ENCODE data around the gene SLC30A1.

SLC30A1 gene

GRCh38 chr1:211625040-211625439 is 46.1 kb upstream of the SLC30A1 start:
- no peak for DNase-seq (ENCODE audit: low spot score)

GRCh38 chr1:211623515-211623914 is 44.6 kb upstream of the SLC30A1 start:
- Histone ChIP-seq H3K27me3 (ENCODE audit: control insufficient read depth in 3 of 3, insufficient read depth in 3 of 3, low read depth in 1 of 3, low read length in 3 of 3) (peaks cover 0 to 17% (median 0%) of the 10 kb centered on the region in 3 experiments), H3K14ac (ENCODE audit: low read length) (no peak overlapping the region), H4K8ac (ENCODE audit: low read depth, low read length) (no peak overlapping the region), H4K91ac (ENCODE audit: low read depth, low read length, poor library complexity) (no peak overlapping the region), H2BK15ac (ENCODE audit: low read length) (no peak overlapping the region), H3K18ac (ENCODE audit: low read length) (no peak overlapping the region), H3K9me3 (replicated peaks in 1 of 2; ENCODE audit: control insufficient read depth in 2 of 2, insufficient read depth in 1 of 2, low read depth in 1 of 2, low read length in 2 of 2) (no peaks in the 10 kb centered on the region), H2BK12ac (ENCODE audit: low read length) (no peak overlapping the region), H3K23ac (ENCODE audit: low read depth, low read length, poor library complexity) (no peak overlapping the region), H3K4me1 (ENCODE audit: control insufficient read depth in 2 of 2, insufficient read depth in 1 of 2, low read depth in 1 of 2, low read length in 2 of 2) (peaks cover 0 to 7% of the 10 kb centered on the region in 2 donors), H3K4ac (ENCODE audit: low read length) (no peak overlapping the region), H3K27ac (replicated peaks; ENCODE audit: low read length) (no peak overlapping the region), H3K9ac (ENCODE audit: low read depth, low read length, poor library complexity) (no peak overlapping the region), H3K79me1 (ENCODE audit: low read depth, low read length) (no peaks in the 10 kb centered on the region), H3K4me3 (ENCODE audit: low read length in 2 of 2) (no peak overlapping the region), H2BK120ac (ENCODE audit: low read depth, low read length) (no peak overlapping the region), H3K4me2 (ENCODE audit: insufficient read depth, low read length, poor library complexity, severe bottlenecking) (no peak overlapping the region), H3K36me3 (replicated peaks in 1 of 2; ENCODE audit: control insufficient read depth in 2 of 2, insufficient read depth in 2 of 2, low read length in 2 of 2) (peaks cover 0 to 1% of the 10 kb centered on the region in 2 donors), H2BK5ac (ENCODE audit: low read length) (no peak overlapping the region), H2AK5ac (ENCODE audit: low read depth, low read length) (no peak overlapping the region), H2AFZ (ENCODE audit: low read length) (no peak overlapping the region)
- no CpG with 5 or more reads among the region's 3 CpGs for WGBS, 2 donors (ENCODE audit: extremely low coverage in 2 of 2, insufficient read length in 2 of 2, insufficient replicate concordance in 1 of 2)
- DNase-seq (ENCODE audit: low spot score): no peak

More at GRCh38 chr1:211625040-211625439, 46.1 kb upstream of the SLC30A1 start:
- H2BK5ac ChIP-seq (ENCODE audit: low read length): no peak overlapping the region
- H3K4me1 ChIP-seq (ENCODE audit: control insufficient read depth in 2 of 2, insufficient read depth in 1 of 2, low read depth in 1 of 2, low read length in 2 of 2): peaks cover 0 to 5% of the 10 kb centered on the region in 2 donors
- no peak overlapping the region for H3K27ac ChIP-seq (replicated peaks; ENCODE audit: low read length)
- no peak overlapping the region for H3K14ac ChIP-seq (ENCODE audit: low read length)
- H3K27me3 ChIP-seq (ENCODE audit: control insufficient read depth in 3 of 3, insufficient read depth in 3 of 3, low read depth in 1 of 3, low read length in 3 of 3): peaks cover 0 to 19% (median 0%) of the 10 kb centered on the region in 3 experiments
- H3K4ac ChIP-seq (ENCODE audit: low read length): no peak overlapping the region
- no peaks in the 10 kb centered on the region for H3K9me3 ChIP-seq (replicated peaks in 1 of 2; ENCODE audit: control insufficient read depth in 2 of 2, insufficient read depth in 1 of 2, low read depth in 1 of 2, low read length in 2 of 2)
- no peak overlapping the region for H2AK5ac ChIP-seq (ENCODE audit: low read depth, low read length)
- no CpG with 5 or more reads among the region's 2 CpGs for WGBS, 2 donors (ENCODE audit: extremely low coverage in 2 of 2, insufficient read length in 2 of 2, insufficient replicate concordance in 1 of 2)
- no peak overlapping the region for H3K18ac ChIP-seq (ENCODE audit: low read length)
- H2BK15ac ChIP-seq (ENCODE audit: low read length): no peak overlapping the region
- no peak overlapping the region for H3K23ac ChIP-seq (ENCODE audit: low read depth, low read length, poor library complexity)
- H4K8ac ChIP-seq (ENCODE audit: low read depth, low read length): no peak overlapping the region
- no peak overlapping the region for H3K4me2 ChIP-seq (ENCODE audit: insufficient read depth, low read length, poor library complexity, severe bottlenecking)
- H3K9ac ChIP-seq (ENCODE audit: low read depth, low read length, poor library complexity): no peak overlapping the region
- no peak overlapping the region for H4K91ac ChIP-seq (ENCODE audit: low read depth, low read length, poor library complexity)
- no peaks in the 10 kb centered on the region for H3K79me1 ChIP-seq (ENCODE audit: low read depth, low read length)
- H2BK120ac ChIP-seq (ENCODE audit: low read depth, low read length): no peak overlapping the region
- no peak overlapping the region for H3K4me3 ChIP-seq (ENCODE audit: low read length in 2 of 2)
- peaks cover 0 to under 1% of the 10 kb centered on the region in 2 donors for H3K36me3 ChIP-seq (replicated peaks in 1 of 2; ENCODE audit: control insufficient read depth in 2 of 2, insufficient read depth in 2 of 2, low read length in 2 of 2)
- H2AFZ ChIP-seq (ENCODE audit: low read length): no peak overlapping the region
- no peak overlapping the region for H2BK12ac ChIP-seq (ENCODE audit: low read length)

DNA sequence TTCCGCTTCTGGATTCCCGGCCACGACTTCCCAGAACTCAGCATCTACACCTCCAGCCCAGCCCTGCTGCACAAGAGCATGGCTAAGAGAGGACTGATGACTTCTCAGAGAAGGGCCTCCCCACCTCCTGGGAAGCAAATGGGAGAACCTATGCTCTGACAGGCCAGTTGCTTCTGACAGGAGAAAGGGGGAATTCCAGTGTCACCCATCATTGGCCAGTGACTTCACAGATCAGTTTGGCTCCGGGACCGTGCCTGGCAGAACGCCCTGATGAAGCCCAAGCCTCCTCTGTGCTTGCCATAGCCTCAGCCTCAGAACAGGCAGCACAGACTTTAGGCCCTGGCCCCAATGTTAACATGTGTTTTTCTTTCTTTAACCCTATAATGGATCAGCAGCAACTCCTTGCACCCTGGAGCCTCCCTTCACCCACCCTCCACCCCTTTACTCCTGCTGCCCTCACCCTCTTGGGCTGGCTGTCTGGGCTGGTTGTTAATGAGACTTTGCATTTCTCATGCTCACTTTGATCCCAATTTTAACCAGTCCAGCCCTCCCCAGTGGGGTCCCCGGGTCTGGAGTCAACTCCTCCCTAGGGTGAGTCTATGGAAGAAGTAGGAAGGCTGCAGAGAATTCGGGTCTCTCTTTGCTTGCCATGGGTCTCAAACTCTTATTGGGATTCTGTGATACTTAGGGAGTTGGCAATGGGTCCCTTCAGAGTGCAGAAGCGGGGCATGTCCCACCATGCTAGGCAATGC is 42.7 kb upstream of the SLC30A1 start:
- peaks cover 0 to 1% of the 10 kb centered on the region in 2 donors for H3K36me3 ChIP-seq (replicated peaks in 1 of 2; ENCODE audit: control insufficient read depth in 2 of 2, insufficient read depth in 2 of 2, low read length in 2 of 2)
- H3K4me1 ChIP-seq (ENCODE audit: control insufficient read depth in 2 of 2, insufficient read depth in 1 of 2, low read depth in 1 of 2, low read length in 2 of 2): peaks cover 0 to 7% of the 10 kb centered on the region in 2 donors
- H3K18ac ChIP-seq (ENCODE audit: low read length): peak overlapping the region; percentile 35
- H4K91ac ChIP-seq (ENCODE audit: low read depth, low read length, poor library complexity): no peak overlapping the region
- H3K9me3 ChIP-seq (replicated peaks in 1 of 2; ENCODE audit: control insufficient read depth in 2 of 2, insufficient read depth in 1 of 2, low read depth in 1 of 2, low read length in 2 of 2): no peaks in the 10 kb centered on the region
- no CpG with 5 or more reads among the region's 9 CpGs for WGBS, 2 donors (ENCODE audit: extremely low coverage in 2 of 2, insufficient read length in 2 of 2, insufficient replicate concordance in 1 of 2)
- no peak overlapping the region for H2BK120ac ChIP-seq (ENCODE audit: low read depth, low read length)
- H3K9ac ChIP-seq (ENCODE audit: low read depth, low read length, poor library complexity): no peak overlapping the region
- H4K8ac ChIP-seq (ENCODE audit: low read depth, low read length): no peak overlapping the region
- H2BK12ac ChIP-seq (ENCODE audit: low read length): no peak overlapping the region
- H3K27me3 ChIP-seq (ENCODE audit: control insufficient read depth in 3 of 3, insufficient read depth in 3 of 3, low read depth in 1 of 3, low read length in 3 of 3): peaks cover 0 to 13% (median 0%) of the 10 kb centered on the region in 3 experiments
- peak overlapping the region; percentile 17 for H3K14ac ChIP-seq (ENCODE audit: low read length)
- no peaks in the 10 kb centered on the region for H3K79me1 ChIP-seq (ENCODE audit: low read depth, low read length)
- DNase-seq (ENCODE audit: low spot score): no peak
- H3K4me2 ChIP-seq (ENCODE audit: insufficient read depth, low read length, poor library complexity, severe bottlenecking): no peak overlapping the region
- no peak overlapping the region for H2AK5ac ChIP-seq (ENCODE audit: low read depth, low read length)
- H2AFZ ChIP-seq (ENCODE audit: low read length): no peak overlapping the region
- peak overlapping the region; percentile 33 for H3K23ac ChIP-seq (ENCODE audit: low read depth, low read length, poor library complexity)
- H3K4me3 ChIP-seq (ENCODE audit: low read length in 2 of 2): no peak overlapping the region
- peak overlapping the region; percentile 7 for H2BK15ac ChIP-seq (ENCODE audit: low read length)
- no peak overlapping the region for H3K4ac ChIP-seq (ENCODE audit: low read length)
- H3K27ac ChIP-seq (replicated peaks; ENCODE audit: low read length): no peak overlapping the region
- no peak overlapping the region for H2BK5ac ChIP-seq (ENCODE audit: low read length)

DNA sequence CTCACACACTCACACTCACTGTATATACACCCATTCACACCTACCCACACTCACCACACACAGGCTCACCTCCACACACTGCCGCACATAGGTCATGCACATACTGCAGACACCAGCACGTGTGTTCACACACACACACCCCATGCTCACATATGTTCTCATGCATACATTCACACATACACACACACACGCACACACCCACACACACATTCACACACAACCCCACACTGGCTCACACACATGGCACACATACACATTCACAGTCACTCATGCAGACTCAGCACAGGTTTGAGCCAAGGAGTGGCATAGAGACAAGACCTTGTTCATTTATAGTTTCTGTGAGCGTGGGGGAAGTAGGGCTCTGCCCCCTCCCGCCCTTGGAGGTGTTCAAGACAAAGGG is 41.1 kb upstream of the SLC30A1 start:
- Histone ChIP-seq H2AK5ac (ENCODE audit: low read depth, low read length) (no peak overlapping the region), H3K18ac (ENCODE audit: low read length) (no peak overlapping the region), H3K4me2 (ENCODE audit: insufficient read depth, low read length, poor library complexity, severe bottlenecking) (no peak overlapping the region), H3K36me3 (replicated peaks in 1 of 2; ENCODE audit: control insufficient read depth in 2 of 2, insufficient read depth in 2 of 2, low read length in 2 of 2) (peaks cover 0 to 1% of the 10 kb centered on the region in 2 donors), H3K9ac (ENCODE audit: low read depth, low read length, poor library complexity) (no peak overlapping the region), H2BK12ac (ENCODE audit: low read length) (no peak overlapping the region), H3K4me1 (ENCODE audit: control insufficient read depth in 2 of 2, insufficient read depth in 1 of 2, low read depth in 1 of 2, low read length in 2 of 2) (peaks cover 0 to 10% of the 10 kb centered on the region in 2 donors), H3K27ac (replicated peaks; ENCODE audit: low read length) (no peak overlapping the region), H3K4me3 (ENCODE audit: low read length in 2 of 2) (peak overlapping the region in 1 of 2 donors; percentile 48), H2AFZ (ENCODE audit: low read length) (no peak overlapping the region), H3K27me3 (ENCODE audit: control insufficient read depth in 3 of 3, insufficient read depth in 3 of 3, low read depth in 1 of 3, low read length in 3 of 3) (peaks cover 0 to 13% (median 0%) of the 10 kb centered on the region in 3 experiments), H2BK15ac (ENCODE audit: low read length) (no peak overlapping the region), H4K8ac (ENCODE audit: low read depth, low read length) (peak overlapping the region; percentile 68), H3K23ac (ENCODE audit: low read depth, low read length, poor library complexity) (no peak overlapping the region), H2BK120ac (ENCODE audit: low read depth, low read length) (no peak overlapping the region), H3K4ac (ENCODE audit: low read length) (no peak overlapping the region), H3K79me1 (ENCODE audit: low read depth, low read length) (no peaks in the 10 kb centered on the region), H3K9me3 (replicated peaks in 1 of 2; ENCODE audit: control insufficient read depth in 2 of 2, insufficient read depth in 1 of 2, low read depth in 1 of 2, low read length in 2 of 2) (no peaks in the 10 kb centered on the region), H2BK5ac (ENCODE audit: low read length) (no peak overlapping the region), H3K14ac (ENCODE audit: low read length) (no peak overlapping the region), H4K91ac (ENCODE audit: low read depth, low read length, poor library complexity) (no peak overlapping the region)
- no CpG with 5 or more reads among the region's 5 CpGs for WGBS, 2 donors (ENCODE audit: extremely low coverage in 2 of 2, insufficient read length in 2 of 2, insufficient replicate concordance in 1 of 2)
- no peak for DNase-seq (ENCODE audit: low spot score)

Data from neuronal stem cell (in vitro differentiated cells).